HG03378 (cell line): ENCODE data around the gene UTP3.
"Not testable (repeated sequence)": the region's sequence is repeated elsewhere in the genome, so short reads cannot be mapped to it uniquely, and the experiment has no call there.

ENCODE experiments used
- ATAC-seq: cut with Tn5 transposase; IDR thresholded peaks from one replicate; pipeline ENCODE4 v1.9.1; 2021; ENCODE audit warnings: mild to moderate bottlenecking, moderate library complexity; ENCODE audit not compliant: unreplicated experiment

Gene UTP3

DNA sequence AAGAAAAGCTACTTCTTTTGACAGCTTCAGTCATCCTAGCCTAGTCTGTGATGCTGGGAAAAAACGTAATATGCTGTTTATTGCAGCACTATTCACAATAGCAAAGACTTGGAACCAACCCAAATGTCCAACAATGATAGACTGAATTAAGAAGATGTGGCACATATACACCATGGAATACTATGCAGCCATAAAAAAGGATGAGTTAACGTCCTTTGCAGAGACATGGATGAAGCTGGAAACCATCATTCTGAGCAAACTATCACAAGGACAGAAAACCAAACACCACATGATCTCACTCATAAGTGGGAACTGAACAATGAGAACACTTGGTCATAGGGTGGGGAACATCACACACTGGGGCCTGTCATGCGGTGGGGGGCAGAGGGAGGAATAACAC is 6.2 kb upstream of the UTP3 start:
- ATAC-seq = not testable (repeated sequence)

DNA sequence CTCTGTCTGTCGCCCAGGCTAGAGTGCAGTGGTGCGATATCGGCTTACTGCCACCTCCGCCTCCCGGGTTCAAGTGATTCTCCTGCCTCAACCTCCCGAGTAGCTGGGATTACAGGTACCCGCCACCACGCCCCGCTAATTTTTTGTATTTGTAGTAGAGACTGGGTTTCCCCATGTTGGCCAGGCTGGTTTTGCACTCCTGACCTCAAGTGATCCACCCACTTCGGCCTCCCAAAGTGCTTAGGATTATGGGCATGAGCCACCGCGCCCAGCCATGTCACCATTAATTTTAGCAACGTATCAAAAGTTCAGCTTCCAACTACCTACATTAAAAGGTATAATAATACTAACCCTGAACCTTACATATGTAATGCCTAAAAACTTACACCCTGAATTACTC is 940 bp upstream of the UTP3 start:
- ATAC-seq = peak; percentile 2

DNA sequence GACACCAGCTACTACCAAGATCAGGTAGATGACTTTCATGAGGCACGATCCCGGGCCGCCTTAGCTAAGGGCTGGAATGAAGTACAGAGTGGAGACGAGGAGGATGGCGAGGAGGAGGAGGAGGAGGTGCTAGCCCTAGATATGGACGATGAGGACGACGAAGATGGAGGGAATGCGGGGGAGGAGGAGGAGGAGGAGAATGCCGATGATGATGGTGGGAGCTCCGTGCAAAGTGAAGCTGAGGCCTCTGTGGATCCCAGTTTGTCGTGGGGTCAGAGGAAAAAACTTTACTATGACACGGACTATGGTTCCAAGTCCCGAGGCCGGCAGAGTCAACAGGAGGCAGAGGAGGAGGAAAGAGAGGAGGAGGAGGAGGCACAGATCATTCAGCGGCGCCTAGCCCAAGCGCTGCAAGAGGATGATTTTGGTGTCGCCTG is 481 bp downstream of the UTP3 start:
- ATAC-seq = no peak

DNA sequence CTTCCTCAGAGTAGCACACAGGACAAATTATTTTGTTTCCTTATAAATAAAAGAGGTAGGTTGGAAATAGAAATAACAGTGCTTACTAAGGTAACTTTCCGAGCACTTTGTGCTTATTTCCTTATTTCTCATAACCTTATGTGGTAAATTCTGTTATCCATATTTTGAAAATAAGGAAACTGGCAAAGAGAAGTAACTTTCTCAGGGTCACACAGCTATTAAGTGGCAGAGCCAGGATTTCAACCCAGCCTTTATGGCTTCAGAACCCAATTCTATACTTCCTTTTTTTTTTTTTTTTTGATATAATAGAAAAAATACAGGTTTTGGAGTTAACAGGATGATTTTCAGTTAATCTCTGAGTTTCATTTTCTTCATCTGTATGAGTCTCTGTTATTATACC is 3.3 kb downstream of the UTP3 start:
- ATAC-seq = no peak

DNA sequence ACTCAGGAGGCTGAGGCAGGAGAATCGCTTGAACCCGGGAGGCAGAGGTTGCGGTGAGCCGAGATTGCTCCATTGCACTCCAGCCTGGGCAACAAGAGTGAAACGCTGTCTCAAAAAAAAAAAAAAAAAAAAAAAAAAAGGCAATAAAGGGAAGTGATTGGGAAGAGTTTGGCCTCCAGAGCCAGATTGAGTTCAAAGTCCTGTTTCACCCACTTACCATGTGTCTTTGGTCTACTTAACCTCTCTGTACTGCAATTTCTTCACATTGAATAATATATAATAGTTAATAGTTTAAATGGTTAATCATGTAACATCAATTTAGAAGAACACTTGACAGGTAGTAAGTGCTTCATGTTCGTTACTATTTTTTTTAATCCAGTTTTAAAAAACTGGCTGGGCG is 6.3 kb downstream of the UTP3 start:
- not testable (repeated sequence) for ATAC-seq

DNA sequence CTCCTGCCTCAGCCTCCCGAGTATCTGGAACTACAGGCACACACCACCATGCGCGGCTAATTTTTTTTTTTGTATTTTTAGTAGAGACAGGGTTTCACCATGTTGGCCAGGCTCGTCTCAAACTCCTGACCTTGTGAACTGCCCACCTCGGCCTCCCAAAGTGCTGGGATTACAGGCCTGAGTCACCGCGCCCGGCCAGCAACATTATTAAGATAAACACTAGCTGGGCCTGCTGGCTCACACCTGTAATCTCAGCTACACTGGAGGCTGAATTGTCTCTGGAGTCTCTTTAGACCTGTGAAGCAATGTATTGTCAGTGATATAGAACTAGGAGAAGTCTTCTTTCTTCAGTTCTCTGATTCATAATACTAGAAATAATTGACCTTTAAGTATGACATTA is 10.1 kb downstream of the UTP3 start:
- ATAC-seq = not testable (repeated sequence)

DNA sequence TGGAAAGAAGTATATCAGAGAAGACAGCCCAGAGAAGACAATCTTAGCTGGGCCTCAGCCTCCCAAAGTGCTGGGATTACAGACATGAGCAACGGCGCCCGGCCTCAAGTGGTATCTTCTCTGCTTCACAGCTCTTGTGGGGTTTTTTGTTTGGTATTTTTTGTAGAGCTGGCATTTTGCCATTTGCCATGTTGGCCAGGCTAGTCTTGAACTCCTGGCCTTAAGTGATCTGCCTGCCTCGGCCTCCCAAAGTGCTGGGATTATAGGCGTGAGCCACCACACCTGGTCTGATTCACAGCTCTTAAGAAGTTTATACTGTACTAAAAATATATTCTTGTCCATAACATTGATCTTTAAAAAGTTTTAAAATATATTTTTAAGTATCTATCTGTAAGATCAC is 12.4 kb downstream of the UTP3 start:
- no peak for ATAC-seq

DNA sequence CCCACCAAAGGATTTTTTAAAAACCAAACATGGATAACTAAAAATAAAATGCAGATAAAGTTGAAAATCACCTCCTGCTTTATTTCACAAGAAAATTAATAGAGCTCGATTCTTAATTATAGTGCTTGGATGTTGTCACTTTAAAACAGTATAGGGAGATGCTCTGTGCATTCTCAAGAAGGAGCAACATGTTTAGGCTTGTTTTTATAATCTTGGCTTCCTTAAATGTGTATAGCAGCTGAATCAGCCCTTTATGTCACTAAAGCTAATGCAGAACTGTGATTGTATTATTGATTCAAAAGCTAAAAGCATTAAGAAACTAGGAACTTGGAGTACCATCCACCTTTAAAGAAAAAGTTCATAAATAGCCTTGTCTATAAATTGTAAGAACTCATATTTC is 12.9 kb downstream of the UTP3 start:
- ATAC-seq = no peak

DNA sequence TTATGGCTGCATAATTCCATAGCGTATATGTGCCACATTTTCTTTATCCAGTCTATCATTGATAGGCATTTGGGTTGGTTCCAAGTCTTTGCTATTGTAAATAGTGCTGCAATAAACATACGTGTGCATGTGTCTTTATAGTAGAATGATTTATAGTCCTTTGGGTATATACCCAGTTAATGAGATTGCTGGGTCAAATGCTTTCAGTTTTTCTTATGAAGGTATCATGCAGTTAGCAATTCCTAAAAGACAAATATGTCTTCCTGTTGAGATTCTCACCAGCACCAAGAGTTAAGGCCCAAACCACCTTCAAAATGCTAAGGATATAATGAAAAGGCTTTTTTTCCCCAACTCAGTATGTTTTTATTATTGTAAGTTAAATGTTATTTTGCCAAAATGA is 14.3 kb downstream of the UTP3 start:
- not testable (repeated sequence) for ATAC-seq

DNA sequence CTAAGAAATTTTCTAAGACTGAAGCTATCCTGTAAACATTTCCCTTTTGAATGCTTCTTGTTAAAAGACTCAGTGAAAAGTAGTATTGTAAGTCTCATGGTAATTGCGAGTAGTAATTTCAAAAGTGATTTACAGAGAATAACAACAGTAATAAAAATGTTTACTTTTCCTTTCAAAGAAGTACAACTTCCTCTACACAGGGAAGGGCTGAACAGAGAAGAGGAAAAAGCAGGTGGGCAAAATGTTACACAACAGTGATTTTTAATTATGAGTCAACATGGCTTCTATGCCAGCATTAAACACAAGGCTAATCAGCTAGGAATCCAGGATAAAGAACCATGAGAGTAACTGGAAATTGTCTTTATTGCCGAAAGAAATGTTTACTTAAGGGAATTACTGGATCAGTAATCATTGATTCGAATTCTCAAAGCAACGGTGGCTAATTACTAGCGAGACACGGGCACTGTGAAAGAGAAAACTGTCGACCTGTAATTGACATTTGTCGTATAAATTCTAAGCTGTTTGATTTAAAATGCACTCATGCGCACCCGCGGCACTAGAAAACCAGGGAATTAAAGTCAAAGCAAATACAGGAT is 15.4 kb downstream of the UTP3 start:
- ATAC-seq = no peak

DNA sequence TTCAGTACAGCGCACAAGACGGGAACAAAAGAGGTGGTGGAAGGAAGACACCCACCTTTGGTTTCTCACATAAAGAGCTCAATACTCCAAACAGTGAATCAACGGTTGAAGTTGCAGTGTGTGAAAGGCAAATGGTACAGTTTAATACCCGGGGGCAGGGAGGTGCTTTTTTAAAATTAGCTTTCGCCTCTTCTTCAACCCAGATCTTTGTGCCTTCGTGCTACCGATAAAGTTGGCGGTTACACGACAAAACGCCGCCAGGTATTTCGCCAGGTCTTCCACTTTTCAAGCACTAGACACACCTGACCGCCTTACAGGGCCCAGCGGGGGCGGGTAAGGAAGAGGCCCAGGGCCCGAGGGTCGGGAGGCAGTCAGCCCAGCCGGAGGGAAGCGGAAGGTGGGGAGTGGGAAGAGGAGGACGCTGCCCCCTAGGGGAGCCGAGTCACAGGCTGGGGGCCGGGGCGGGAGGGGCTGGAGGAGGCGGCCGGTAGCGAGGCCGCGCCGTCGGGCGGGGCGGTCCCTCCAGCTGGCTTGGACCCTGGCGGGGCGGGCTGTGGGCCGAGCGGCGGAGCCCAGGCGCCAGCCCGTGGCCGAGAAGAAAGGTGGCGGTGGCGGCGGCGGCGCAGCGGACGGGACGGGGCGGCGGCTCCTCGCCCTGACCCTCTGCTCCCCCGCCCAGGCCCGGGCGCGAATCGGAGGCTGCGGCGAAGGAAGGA is 16.0 kb downstream of the UTP3 start:
- ATAC-seq = peak; percentile 36

DNA sequence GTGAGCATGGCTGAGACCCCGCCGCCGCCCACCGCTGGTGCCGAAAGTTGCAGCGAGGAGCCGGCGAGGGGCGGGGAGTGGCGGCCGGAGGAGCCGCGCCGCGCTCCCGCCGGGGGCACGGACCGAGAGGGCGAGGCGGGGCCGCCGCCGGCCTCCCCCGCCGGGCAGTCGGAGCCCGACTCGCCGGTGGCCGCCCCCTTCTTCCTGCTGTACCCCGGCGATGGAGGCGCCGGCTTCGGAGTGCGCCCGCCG is 16.5 kb downstream of the UTP3 start:
- ATAC-seq = peak; percentile 29

DNA sequence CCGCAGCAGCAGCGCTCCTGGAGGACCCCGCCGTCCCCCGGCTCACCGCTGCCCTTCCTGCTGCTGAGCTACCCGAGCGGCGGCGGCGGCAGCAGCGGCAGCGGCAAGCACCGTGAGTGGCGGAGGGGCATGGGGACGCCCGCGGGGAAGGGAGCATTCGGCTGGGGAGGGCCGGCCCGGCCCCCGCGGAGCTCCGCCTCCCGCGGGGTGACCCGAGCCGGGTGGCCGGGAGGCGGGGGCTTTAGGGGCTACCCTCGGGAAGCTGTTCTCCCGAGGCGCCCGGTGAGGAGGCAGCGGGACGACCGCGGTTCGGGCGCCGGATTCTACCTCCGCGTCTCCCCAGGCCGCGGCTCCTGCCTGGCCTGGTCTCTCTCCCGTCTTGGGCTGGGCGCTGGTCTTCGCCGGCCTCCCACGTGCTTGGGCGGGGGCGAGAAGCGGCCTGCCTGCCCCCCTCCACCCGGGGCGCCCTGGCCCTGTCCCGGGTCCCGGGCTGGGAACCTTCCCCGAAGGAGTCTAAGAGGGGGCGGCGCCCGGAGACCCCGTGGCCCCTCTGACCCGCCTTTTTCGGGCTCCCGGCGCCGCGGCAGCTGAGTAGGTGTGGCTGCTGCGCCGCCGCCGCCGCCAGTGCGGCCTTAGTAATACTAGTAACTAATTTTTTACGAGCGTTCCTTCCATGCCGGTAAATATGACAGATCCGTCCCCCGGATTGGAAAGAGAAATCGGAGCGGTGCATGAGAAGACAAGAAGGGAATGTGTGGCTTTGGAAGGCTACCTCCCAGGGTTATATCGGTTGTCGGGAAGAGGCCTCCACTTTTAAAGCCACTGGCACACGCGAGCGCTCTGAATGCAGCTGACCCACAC is 17.1 kb downstream of the UTP3 start:
- ATAC-seq = peak; percentile 53

DNA sequence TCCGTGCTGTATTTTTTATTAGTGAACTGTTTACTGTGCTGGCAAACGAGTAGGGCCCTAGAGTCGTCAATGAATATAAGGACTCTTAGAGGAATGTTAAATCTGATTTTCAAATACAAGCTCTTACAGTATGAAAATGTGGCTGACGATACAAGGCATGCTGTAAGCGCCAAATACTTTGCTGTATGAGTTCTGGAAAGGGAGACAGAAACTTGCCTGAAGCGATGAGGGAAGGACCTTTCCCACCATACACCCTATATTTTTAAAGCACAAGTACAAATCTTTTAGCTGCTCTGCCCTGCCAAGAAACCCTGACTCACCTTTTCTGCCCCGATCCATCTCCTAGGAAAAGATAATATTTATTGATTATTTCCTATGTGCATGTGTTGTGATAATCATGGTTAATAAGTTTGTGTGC is 17.7 kb downstream of the UTP3 start:
- no peak for ATAC-seq

DNA sequence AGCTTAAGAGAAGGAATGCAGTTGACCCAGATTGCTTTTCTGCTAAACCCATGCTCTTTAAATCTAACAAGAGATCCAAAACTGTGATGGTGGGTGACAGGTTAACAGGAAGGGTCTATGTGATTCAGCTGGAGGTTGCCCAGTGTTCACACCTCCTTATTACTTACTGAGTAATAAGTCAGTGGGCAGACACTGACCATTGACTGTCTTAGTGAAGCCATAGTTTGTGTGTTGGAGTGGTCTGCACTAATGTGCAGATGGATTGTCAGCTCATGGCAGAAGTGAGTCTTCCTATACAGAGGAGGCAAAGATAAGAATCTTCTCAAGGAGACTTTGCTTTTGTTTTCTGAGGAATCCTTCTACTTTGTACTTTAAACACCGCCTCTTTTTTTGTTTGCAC is 18.2 kb downstream of the UTP3 start:
- no peak for ATAC-seq

DNA sequence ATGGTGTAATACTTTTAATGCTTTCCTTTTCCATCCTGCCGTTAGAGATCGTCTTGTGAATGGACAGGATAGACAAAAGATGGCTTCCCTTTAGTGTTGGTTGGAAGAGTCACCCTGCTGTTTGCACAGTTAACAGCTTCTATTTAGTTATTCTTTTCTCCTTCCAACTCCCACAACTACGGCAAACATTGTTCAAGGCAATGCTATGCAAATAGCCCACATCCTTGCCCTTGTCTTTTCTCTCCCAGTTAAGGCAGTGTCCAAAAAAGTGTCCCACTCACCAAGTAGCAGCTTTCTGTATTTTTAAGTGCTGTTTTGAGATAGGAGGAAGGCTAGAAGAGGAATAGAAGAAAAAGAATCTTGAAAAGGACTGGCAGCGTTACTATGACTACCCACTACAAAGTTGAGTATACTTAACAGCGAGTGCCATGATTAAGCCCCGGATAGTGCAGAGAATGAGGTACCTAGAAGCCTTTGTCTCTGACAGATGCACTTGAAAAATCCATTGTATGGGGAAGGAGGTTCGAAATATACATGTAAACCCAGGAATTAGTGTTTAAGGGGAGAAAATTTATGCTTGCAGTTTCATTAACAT is 21.4 kb downstream of the UTP3 start:
- ATAC-seq = no peak

DNA sequence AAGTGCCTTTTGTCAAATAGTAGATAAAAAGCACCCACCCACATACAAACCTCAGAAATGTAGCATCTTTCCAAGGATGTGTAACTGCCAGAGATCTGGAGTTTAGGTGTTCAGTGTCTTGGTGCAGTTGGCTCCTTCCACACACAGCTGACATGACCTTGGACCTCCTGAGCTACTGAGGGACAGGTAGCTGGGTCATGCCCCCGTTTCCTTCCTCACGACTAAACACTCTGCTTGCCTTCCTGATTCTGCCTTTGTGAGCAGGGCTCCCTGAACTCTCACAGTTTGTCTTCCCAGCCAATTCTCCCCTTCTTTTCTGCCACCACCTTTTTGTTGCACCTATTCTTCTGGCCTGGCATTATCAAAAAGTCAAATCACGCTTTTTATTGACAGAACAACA is 23.3 kb downstream of the UTP3 start:
- no peak for ATAC-seq

DNA sequence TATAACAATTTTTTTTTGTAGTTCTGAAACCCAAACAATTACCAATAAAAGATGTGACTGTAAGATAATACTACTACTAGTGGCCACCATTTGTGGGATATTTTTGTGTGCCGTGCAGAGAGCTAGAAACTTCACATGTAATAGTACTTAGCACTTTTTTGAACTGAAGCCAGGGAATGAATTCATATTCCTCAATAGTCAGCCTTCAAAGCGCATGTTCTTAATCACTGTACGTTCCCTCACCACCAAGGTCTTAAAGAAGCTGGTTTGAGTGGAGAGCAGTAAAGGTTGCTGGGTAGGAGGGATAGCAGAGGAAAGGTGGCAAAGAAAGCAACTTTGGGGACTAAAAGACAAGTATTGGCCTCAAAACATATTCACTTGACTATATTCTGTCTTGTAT is 23.8 kb downstream of the UTP3 start:
- ATAC-seq = no peak

DNA sequence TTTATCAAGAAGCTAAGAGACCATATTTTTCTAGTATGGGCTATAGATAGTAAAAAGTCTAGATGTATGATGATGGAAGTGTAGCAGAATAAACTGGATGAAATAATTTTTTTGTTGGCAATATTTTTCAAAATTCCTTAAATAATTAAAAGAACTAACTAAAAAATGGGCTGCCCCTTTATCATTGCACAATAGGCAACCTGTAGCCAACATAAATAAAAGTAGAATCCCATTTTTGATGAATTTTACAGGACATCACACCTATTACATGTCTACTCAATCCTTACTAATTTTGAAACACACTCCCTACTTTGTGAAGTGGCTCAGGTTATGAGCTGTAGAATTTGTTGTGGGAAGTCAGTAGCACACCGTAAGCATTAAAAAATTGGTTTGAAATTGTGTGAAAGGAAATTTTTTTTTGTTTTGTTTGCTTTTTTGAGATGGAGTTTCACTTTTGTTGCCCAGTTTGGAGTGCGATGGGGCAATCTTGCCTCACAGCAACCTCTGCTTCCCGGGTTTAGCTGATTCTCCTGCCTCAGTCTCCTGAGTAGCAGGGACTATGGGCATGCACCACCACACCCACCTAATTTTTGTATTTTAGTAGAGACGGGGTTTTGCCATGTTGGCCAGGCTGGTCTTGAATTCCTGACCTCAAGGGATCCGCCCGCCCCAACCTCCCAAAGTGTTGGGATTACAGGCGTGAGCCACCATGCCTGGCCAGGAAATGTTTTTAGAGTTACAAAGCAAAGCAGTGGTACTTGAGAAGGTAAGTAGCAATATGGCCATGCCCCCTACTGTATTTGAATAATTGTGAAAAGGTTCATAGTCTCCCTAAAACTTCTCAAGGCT is 24.5 kb downstream of the UTP3 start:
- no peak for ATAC-seq

DNA sequence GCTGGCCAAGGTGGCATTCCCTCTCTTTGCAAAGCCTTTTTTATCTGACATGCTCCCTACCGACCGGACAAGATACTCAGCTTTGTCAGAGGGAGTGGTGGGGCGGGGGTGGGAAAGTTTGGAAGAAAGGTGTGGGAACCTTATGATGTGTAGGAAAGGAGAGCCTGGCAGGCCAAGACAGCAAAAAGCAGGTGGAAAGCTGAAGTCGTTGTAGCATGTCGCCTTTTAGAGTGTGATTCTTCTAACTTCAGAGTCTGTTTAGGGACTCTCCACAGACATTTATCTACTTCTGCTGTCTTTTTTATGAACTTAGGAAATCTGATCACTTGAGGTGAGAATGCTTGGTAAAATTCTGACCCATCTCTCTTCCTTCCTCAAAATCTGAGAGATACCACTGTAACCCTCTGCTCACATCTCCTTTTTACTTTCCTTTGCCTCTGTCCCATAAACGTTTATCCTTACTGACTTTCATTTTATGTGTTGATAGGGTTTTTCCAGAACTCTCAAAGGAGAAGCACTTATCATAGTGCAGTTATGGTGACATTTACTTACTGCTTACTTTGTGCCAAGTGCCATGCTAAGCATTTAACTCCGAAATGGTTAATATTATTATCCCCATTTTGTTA is 25.2 kb downstream of the UTP3 start:
- peak; percentile 46 for ATAC-seq
